HepG2 (cell line): ENCODE results near the gene HSD11B2. TPM values are rescaled to one million over a fixed set of nuclear protein-coding genes. Genes with fewer than 3 reads are reported as not detected.

Experiments used
- ATAC-seq: fragments of 200-7000 bp; cut with Tn5 transposase; 3 replicates; pipeline ENCODE4 v1.9.1; 2020; ENCODE audit warnings: mild to moderate bottlenecking, moderate library complexity
- BruUV-seq: library from RNA; stranded (reverse); fragments of 400-500 nt; replicated peaks from 2 replicates; lab custom pipeline; 2021; lab: Mats Ljungman, UMichigan
- CTCF ChIA-PET: fragments of 300-600 bp; formaldehyde crosslinking; extraction: SDS; loops from one replicate; lab custom pipeline; 2021; ENCODE audit warnings: low total read pairs, inconsistent platforms, low intra/inter-chr PET ratio; lab: Yijun Ruan, JAX
- POLR2A ChIA-PET: fragments of 350-600 bp; sonication (Branson Sonifier 250); formaldehyde crosslinking; loops from one replicate; lab custom pipeline; 2020; ENCODE audit warnings: antibody characterized with exemption, inconsistent platforms; lab: Yijun Ruan, JAX
- DNase-seq: peaks from one replicate; pipeline ENCODE4 v3.0.0-alpha.2; 2015; ENCODE audit warnings: low spot score
- FAIRE-seq: peaks from 3 replicates; lab custom pipeline; 2011; peaks lifted over from hg19 to GRCh38; lab: Jason Lieb, UNC
- H2AFZ ChIP-seq: one replicate; pipeline ENCODE4 v1.6.1; 2011; ENCODE audit warnings: low read length, inconsistent platforms
- H3K27ac ChIP-seq: fragments of 300-600 bp; 3 replicates; pipeline ENCODE4 v1.8.0; 2011; ENCODE audit warnings: mixed run types, mild to moderate bottlenecking, mixed read lengths, low read length, inconsistent platforms; ENCODE audit not compliant: insufficient read depth; ENCODE audit errors: extremely low read length
- H3K27me3 ChIP-seq, 2 experiments: fragments of 200-600 bp in 1 of 2; 2 replicates in 1 of 2; 3 replicates in 1 of 2; pipeline versions ENCODE4 v1.6.0 to v1.8.0; 2011; ENCODE audit warnings: low read length in 2 of 2, mild to moderate bottlenecking in 2 of 2, moderate library complexity in 2 of 2, inconsistent platforms in 1 of 2; ENCODE audit not compliant: insufficient read depth in 2 of 2, control insufficient read depth in 1 of 2
- H3K36me3 ChIP-seq, 2 experiments: fragments of 200-600 bp in 1 of 2; replicated peaks in 1 of 2; 2 replicates in 1 of 2; 3 replicates in 1 of 2; pipeline versions ENCODE4 v1.5.1 to v1.8.0; 2011; ENCODE audit warnings: low read length in 2 of 2, inconsistent platforms in 1 of 2; ENCODE audit not compliant: insufficient read depth in 2 of 2, control insufficient read depth in 1 of 2
- H3K4me1 ChIP-seq: 2 replicates; pipeline ENCODE4 v1.5.1; 2012; ENCODE audit warnings: low read length, inconsistent platforms; ENCODE audit not compliant: insufficient read depth
- H3K4me2 ChIP-seq: 2 replicates; pipeline ENCODE4 v1.6.0; 2011; ENCODE audit warnings: low read depth, low read length, inconsistent platforms
- H3K4me3 ChIP-seq, 3 experiments: fragments of 200-600 bp in 1 of 3; sonication (generic), shearing (Covaris generic) in 1 of 3; replicated peaks in 1 of 3; 2 replicates each; pipeline ENCODE4 v1.5.1; 2011 to 2016; ENCODE audit warnings: low read length in 3 of 3, inconsistent platforms in 2 of 3, low read depth in 2 of 3, mild to moderate bottlenecking in 2 of 3, control low read depth in 1 of 3, mixed read lengths in 1 of 3; ENCODE audit not compliant: insufficient read depth in 1 of 3
- H3K79me2 ChIP-seq: one replicate; pipeline ENCODE4 v1.6.1; 2011; ENCODE audit warnings: low read length, inconsistent platforms; ENCODE audit not compliant: insufficient read depth
- H3K9ac ChIP-seq: 2 replicates; pipeline ENCODE4 v1.6.0; 2011; ENCODE audit warnings: mild to moderate bottlenecking, low read depth, low read length, inconsistent platforms; ENCODE audit not compliant: insufficient read depth
- H3K9me3 ChIP-seq: 2 replicates; pipeline ENCODE4 v1.5.1; 2012; ENCODE audit warnings: mild to moderate bottlenecking, low read length
- H4K20me1 ChIP-seq: 2 replicates; pipeline ENCODE4 v1.6.0; 2011; ENCODE audit warnings: inconsistent platforms, mild to moderate bottlenecking, low read length, moderate library complexity; ENCODE audit not compliant: insufficient read depth
- ARNT2 ChIP-seq: sonication (generic); formaldehyde crosslinking; IDR thresholded peaks from 2 replicates; pipeline ENCODE4 v1.8.0; 2022; ENCODE audit warnings: mild to moderate bottlenecking, low read depth, missing genetic modification reagents, moderate library complexity
- ARNTL ChIP-seq: sonication (generic); formaldehyde crosslinking; IDR thresholded peaks from 2 replicates; pipeline ENCODE4 v1.4.0; 2020; ENCODE audit warnings: mild to moderate bottlenecking, missing genetic modification reagents
- HES4 ChIP-seq: sonication (generic); formaldehyde crosslinking; IDR thresholded peaks from 2 replicates; pipeline ENCODE4 v1.9.0; 2021; ENCODE audit warnings: mild to moderate bottlenecking, missing genetic modification reagents, borderline replicate concordance
- KLF9 ChIP-seq: IDR thresholded peaks from 2 replicates; pipeline ENCODE4 v1.6.1; 2016; ENCODE audit warnings: low read depth
- PAX8 ChIP-seq: sonication (generic); formaldehyde crosslinking; IDR thresholded peaks from 2 replicates; pipeline ENCODE4 v1.8.0; 2022; ENCODE audit warnings: mild to moderate bottlenecking, missing genetic modification reagents, borderline replicate concordance
- ZBTB42 ChIP-seq: sonication (generic); formaldehyde crosslinking; IDR thresholded peaks from 2 replicates; pipeline ENCODE4 v1.5.0; 2020; ENCODE audit warnings: mild to moderate bottlenecking, missing genetic modification reagents
- ZNF530 ChIP-seq: sonication (generic); formaldehyde crosslinking; IDR thresholded peaks from 2 replicates; pipeline ENCODE4 v1.5.0; 2020; ENCODE audit warnings: low read depth, mild to moderate bottlenecking, missing genetic modification reagents
- ZNF781 ChIP-seq: sonication (generic); formaldehyde crosslinking; IDR thresholded peaks from 2 replicates; pipeline ENCODE4 v1.5.1; 2020; ENCODE audit warnings: borderline replicate concordance, mild to moderate bottlenecking, missing genetic modification reagents; ENCODE audit errors: not compliant biosample characterization
- WGBS: methylation state at CpG from one replicate; pipeline ENCODE4 v1.1.6; 2017; ENCODE audit warnings: low lambda C conversion rate; 5-methylcytosine and 5-hydroxymethylcytosine counted together
- in situ Hi-C: cut with HindIII; loops from 2 replicates; pipeline ENCODE4 v1.10.0; 2017; ENCODE audit warnings: low pct_unique_long_range_greater_than_20kb; ENCODE audit not compliant: extremely low pct_ligation_motif_present
- intact Hi-C: fragments of 100-400 bp; cut with micrococcal nuclease; formaldehyde crosslinking; loops from one replicate; pipeline ENCODE4 v1.10.0; 2022; ENCODE audit not compliant: unreplicated experiment
- polyA plus RNA-seq, 8 experiments: library from polyadenylated mRNA; depleted of rRNA in 3 of 8; stranded (reverse) in 7 of 8; unstranded in 1 of 8; fragments of >200 nt; fragmentation: Illumina TruSeq in 4 of 8; extraction: Trizol in 4 of 8; gene quantifications; 2 replicates each; pipeline versions ENCODE4 v1.2.1 to v1.2.3, GENCODE V29; 2011 to 2016; ENCODE audit warnings: low read depth in 4 of 8, missing spikeins in 1 of 8, mixed read lengths in 1 of 8; ENCODE audit not compliant: insufficient read depth in 1 of 8
- total RNA-seq, 5 experiments: library from RNA; depleted of rRNA; stranded (reverse); fragments of >200 nt; fragmentation: Illumina TruSeq; extraction: Trizol; gene quantifications; 2 replicates each; pipeline ENCODE4 v1.2.3, GENCODE V29; 2016; ENCODE audit warnings: low read depth in 1 of 5
- TF ChIP-seq, protein P1 (sequence below): sonication (generic); formaldehyde crosslinking; IDR thresholded peaks from 2 replicates; pipeline ENCODE4 v1.4.0; 2020; ENCODE audit warnings: missing genetic modification reagents
- TF ChIP-seq, protein P2 (sequence below): sonication (generic); formaldehyde crosslinking; IDR thresholded peaks from 2 replicates; pipeline ENCODE4 v1.4.0; 2020; ENCODE audit warnings: missing genetic modification reagents

The HSD11B2 gene
- total and polyA plus RNA-seq, 2 of the 13 experiments (the other 11 are each of a cell fraction or from before 2014, with no cell fraction given) = 8.9 to 13.6 TPM

DNA sequence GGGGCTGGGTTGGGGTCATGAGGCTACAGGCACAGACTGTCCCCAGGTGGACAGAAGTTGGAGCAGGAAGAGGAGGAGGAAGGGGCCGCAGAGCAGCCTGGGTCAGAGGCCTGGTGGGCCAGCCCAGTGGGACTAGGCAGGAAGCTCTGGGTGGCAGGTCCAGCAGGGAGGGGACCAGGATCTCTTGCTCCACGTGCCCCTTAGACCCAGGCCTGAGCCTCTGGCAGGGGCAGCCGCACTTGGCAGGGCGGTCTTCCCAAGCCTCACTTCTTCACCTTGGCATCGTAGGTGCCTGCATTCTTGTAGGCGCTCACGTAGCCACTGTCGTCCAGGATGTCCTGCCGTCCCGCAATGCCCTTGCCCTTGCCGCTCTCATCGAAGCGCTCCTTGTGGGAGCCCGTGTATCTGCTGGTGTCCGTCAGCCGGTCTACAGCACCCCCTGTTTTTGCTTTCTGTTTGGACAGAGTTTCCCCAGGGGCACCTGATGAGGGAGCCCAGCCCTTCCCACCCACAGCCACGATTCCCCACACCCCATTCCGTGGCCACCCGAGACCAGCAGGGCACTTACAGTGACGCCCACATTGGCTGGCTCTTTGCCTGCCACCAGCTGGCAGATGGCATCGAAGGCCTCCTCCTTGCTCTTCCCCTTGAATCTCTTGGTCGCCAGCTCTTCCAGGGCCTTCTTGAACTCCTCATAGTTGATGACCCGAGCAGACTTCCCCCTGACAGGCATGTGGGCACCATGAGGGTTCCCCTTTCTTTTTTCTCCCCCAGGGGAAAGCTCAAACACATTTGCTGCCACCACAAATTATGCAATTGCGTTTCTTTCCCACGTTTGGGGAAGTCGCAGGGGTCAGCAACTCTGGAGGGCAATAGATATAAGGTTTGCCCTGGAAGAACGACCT lies 40.8 kb upstream of the HSD11B2 start (continued):
- TF ChIP-seq ZNF781 (CRISPR knock-in tag) = no peak
- TF ChIP-seq HES4 (CRISPR knock-in tag) = no peak
- TF ChIP-seq PAX8 (CRISPR knock-in tag) = no peak
- no peak for TF ChIP-seq ZNF530 (CRISPR knock-in tag)

DNA sequence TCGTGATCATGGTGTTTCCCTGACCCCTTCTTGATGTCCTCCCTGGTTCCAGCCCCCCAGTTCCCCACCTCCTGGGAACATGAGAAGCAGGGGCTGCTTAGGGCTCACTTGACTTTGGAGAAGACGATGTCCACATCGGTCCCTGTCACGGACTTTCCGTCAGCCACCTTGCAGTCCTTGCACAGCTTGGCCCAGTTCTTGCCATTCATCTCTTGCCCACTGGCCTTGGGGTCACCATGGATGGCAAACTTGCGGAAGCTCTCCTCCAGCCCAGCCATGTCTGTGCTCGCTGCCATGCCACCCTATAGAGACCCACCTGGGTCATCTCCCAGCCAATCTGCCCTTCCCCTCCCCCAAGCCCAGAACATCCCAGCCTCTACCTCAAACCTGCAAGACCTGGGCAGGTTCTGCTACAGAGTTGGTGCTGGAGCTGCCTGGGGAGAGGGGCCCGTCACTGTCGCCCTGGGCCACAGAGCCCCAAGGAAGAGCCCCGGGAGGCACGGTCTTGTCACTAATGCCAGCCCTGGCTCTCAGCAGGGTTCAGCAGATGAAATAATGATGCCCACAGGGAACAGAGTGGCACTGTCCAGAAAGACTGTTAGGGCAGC lies 40.0 kb upstream of the HSD11B2 start:
- 55% methylated on average over 11 of the region's 11 CpGs for WGBS
- Histone ChIP-seq H2AFZ (no peak overlapping the region), H3K4me1 (peaks cover 25% of the 10 kb centered on the region), H3K9me3 (no peaks in the 10 kb centered on the region), H3K27me3 (peaks cover 9 to 84% of the 10 kb centered on the region in 2 experiments; a peak in 4 of 5 replicates), H3K79me2 (no peaks in the 10 kb centered on the region), H3K4me2 (no peak overlapping the region), H3K4me3 (no peak overlapping the region), H3K9ac (no peak overlapping the region), H3K36me3 (no peaks in the 10 kb centered on the region), H3K27ac (no peak overlapping the region), H4K20me1 (no peaks in the 10 kb centered on the region)
- ChIA-PET CTCF (no interaction called here), POLR2A (no interaction called here)
- intact Hi-C loops (no loop called here), in situ Hi-C loops (no loop called here)
- BruUV-seq = no TSS peak
- ATAC-seq = no peak
- DNase-seq = no peak
- TF ChIP-seq ARNT2 = no peak
- TF ChIP-seq, protein P1, sequence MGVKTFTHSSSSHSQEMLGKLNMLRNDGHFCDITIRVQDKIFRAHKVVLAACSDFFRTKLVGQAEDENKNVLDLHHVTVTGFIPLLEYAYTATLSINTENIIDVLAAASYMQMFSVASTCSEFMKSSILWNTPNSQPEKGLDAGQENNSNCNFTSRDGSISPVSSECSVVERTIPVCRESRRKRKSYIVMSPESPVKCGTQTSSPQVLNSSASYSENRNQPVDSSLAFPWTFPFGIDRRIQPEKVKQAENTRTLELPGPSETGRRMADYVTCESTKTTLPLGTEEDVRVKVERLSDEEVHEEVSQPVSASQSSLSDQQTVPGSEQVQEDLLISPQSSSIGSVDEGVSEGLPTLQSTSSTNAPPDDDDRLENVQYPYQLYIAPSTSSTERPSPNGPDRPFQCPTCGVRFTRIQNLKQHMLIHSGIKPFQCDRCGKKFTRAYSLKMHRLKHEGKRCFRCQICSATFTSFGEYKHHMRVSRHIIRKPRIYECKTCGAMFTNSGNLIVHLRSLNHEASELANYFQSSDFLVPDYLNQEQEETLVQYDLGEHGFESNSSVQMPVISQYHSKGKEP = no peak
- TF ChIP-seq ARNTL = no peak
- no peak for TF ChIP-seq KLF9
- TF ChIP-seq ZBTB42 (CRISPR knock-in tag) = no peak
- TF ChIP-seq, protein P2, sequence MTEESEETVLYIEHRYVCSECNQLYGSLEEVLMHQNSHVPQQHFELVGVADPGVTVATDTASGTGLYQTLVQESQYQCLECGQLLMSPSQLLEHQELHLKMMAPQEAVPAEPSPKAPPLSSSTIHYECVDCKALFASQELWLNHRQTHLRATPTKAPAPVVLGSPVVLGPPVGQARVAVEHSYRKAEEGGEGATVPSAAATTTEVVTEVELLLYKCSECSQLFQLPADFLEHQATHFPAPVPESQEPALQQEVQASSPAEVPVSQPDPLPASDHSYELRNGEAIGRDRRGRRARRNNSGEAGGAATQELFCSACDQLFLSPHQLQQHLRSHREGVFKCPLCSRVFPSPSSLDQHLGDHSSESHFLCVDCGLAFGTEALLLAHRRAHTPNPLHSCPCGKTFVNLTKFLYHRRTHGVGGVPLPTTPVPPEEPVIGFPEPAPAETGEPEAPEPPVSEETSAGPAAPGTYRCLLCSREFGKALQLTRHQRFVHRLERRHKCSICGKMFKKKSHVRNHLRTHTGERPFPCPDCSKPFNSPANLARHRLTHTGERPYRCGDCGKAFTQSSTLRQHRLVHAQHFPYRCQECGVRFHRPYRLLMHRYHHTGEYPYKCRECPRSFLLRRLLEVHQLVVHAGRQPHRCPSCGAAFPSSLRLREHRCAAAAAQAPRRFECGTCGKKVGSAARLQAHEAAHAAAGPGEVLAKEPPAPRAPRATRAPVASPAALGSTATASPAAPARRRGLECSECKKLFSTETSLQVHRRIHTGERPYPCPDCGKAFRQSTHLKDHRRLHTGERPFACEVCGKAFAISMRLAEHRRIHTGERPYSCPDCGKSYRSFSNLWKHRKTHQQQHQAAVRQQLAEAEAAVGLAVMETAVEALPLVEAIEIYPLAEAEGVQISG = no peak
- no peak for FAIRE-seq
